ACC112 (cell line): Measurements from ENCODE around the gene CACTIN.
A peak's percentile ranks its signal among the peaks of the same experiment; 100 is the strongest.

Source experiments
- H2AFZ ChIP-seq: fragments of 200-600 bp; sonication (generic); one replicate; pipeline ENCODE4 v1.6.0; 2017; ENCODE audit warnings: antibody characterized with exemption, low read length; ENCODE audit not compliant: unreplicated experiment
- H3K27ac ChIP-seq: fragments of 200-600 bp; sonication (generic); 2 replicates; pipeline ENCODE4 v1.5.1; 2014; ENCODE audit warnings: low read depth, mild to moderate bottlenecking, antibody characterized with exemption, low read length, moderate library complexity
- H3K27me3 ChIP-seq: fragments of 200-600 bp; sonication (generic); 2 replicates; pipeline ENCODE4 v1.6.1; 2014; ENCODE audit warnings: mild to moderate bottlenecking, antibody characterized with exemption, low read length, moderate library complexity, mixed read lengths; ENCODE audit not compliant: insufficient read depth
- H3K36me3 ChIP-seq: fragments of 200-600 bp; sonication (generic); 2 replicates; pipeline ENCODE4 v1.6.1; 2016; ENCODE audit warnings: mild to moderate bottlenecking, antibody characterized with exemption, low read length, moderate library complexity, mixed read lengths; ENCODE audit not compliant: insufficient read depth
- H3K4me1 ChIP-seq: fragments of 200-600 bp; sonication (generic); one replicate; pipeline ENCODE4 v1.6.1; 2016; ENCODE audit warnings: low read length, mixed read lengths; ENCODE audit not compliant: insufficient read depth, unreplicated experiment, control insufficient read depth
- H3K4me3 ChIP-seq: fragments of 200-600 bp; sonication (generic); 2 replicates; pipeline ENCODE4 v1.5.1; 2014; ENCODE audit warnings: mild to moderate bottlenecking, low read depth, low read length
- H3K79me2 ChIP-seq: fragments of 200-600 bp; sonication (generic); one replicate; pipeline ENCODE4 v1.6.0; 2016; ENCODE audit warnings: low read length; ENCODE audit not compliant: control insufficient read depth, unreplicated experiment, insufficient read depth

The CACTIN gene

DNA sequence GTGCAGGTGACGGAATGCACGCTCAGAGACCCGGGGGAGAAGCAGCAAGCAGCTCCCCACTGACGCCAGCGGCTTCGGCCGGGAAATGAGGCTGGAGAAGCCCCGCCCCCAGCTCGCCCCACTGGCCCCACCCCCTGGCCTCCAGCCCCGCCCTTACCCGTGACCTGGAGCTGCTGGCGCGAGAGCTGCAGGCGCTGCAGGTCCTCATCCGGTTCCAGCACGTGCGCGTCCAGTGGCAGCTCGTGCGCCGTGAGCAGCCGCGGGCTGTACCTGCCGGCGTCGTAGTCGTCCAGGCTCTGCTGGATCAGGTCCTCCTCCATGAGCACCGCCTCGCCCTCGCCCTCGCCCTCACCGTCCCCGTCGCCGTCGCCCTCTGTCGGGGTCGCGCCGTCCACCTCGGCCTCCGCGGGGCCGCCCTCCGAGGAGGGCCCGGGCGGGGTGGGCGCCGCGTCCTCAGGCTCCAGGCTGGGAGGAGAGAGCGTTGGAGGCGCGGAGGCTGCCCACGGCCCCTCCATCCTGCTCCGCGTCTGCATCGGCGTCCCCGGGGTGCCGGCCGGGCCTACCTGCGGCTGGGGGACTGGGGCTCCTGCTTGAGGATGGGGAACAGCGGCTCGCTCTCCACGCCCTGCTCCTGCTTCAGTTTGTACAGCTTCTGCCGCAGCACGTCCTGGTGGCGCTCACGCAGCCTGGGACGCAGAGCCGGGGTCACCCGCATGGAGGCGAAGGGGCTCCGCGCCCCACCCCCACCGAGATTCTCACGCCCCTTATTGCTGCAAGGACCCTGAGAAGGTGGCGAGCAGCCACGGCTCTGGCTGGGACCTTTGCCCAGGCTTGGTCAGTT is 13.5 kb downstream of the CACTIN start:
- H3K27ac ChIP-seq, result no peak overlapping the region

GRCh38 chr19:3612330-3612729 is 14.3 kb downstream of the CACTIN start:
- no peaks in the 10 kb centered on the region for H3K4me1 ChIP-seq
- no peaks in the 10 kb centered on the region; the same call in 1 of the 2 replicates for H3K36me3 ChIP-seq
- H3K27me3 ChIP-seq, result no peaks in the 10 kb centered on the region
- H3K4me3 ChIP-seq, result no peak overlapping the region
- H3K27ac ChIP-seq, result no peak overlapping the region
- H2AFZ ChIP-seq, result no peak overlapping the region
- no peaks in the 10 kb centered on the region for H3K79me2 ChIP-seq

More for the DNA sequence above, 13.5 kb downstream of the CACTIN start:
- Histone ChIP-seq H3K27me3 (no peaks in the 10 kb centered on the region), H3K4me3 (no peak overlapping the region), H3K36me3 (no peaks in the 10 kb centered on the region; the same call in 1 of the 2 replicates), H3K79me2 (no peaks in the 10 kb centered on the region), H2AFZ (no peak overlapping the region), H3K4me1 (no peaks in the 10 kb centered on the region)

DNA sequence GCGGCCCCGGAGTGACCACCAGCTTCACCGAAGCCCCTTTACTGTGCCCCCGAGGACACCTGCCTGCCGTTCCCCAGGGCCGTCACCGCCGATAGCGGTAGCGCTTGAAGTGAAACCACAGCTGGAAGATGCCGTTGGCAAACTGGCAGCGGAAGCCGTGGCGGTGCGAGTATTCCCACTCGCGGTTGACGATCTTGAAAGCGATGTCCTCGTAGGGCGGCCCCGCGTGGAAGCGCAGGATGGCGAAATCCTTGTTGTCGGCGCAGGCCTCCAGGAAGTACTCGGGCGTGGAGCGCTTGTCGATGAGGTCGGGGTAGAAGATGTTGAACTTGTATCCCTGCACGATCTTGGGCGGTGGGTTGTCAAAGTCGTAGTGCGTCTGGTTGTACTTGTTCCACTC is 14.7 kb downstream of the CACTIN start:
- Histone ChIP-seq H2AFZ (no peak overlapping the region), H3K79me2 (no peaks in the 10 kb centered on the region), H3K27ac (no peak overlapping the region), H3K4me1 (no peaks in the 10 kb centered on the region), H3K4me3 (no peak overlapping the region), H3K27me3 (no peaks in the 10 kb centered on the region), H3K36me3 (no peaks in the 10 kb centered on the region; the same call in 1 of the 2 replicates)

GRCh38 chr19:3610745-3611717 is 15.6 kb downstream of the CACTIN start:
- no peak overlapping the region for H3K27ac ChIP-seq
- H3K4me1 ChIP-seq, result no peaks in the 10 kb centered on the region
- H2AFZ ChIP-seq, result no peak overlapping the region
- no peak overlapping the region for H3K4me3 ChIP-seq
- H3K79me2 ChIP-seq, result no peaks in the 10 kb centered on the region
- H3K27me3 ChIP-seq, result no peaks in the 10 kb centered on the region
- H3K36me3 ChIP-seq, result no peaks in the 10 kb centered on the region; the same call in 1 of the 2 replicates

DNA sequence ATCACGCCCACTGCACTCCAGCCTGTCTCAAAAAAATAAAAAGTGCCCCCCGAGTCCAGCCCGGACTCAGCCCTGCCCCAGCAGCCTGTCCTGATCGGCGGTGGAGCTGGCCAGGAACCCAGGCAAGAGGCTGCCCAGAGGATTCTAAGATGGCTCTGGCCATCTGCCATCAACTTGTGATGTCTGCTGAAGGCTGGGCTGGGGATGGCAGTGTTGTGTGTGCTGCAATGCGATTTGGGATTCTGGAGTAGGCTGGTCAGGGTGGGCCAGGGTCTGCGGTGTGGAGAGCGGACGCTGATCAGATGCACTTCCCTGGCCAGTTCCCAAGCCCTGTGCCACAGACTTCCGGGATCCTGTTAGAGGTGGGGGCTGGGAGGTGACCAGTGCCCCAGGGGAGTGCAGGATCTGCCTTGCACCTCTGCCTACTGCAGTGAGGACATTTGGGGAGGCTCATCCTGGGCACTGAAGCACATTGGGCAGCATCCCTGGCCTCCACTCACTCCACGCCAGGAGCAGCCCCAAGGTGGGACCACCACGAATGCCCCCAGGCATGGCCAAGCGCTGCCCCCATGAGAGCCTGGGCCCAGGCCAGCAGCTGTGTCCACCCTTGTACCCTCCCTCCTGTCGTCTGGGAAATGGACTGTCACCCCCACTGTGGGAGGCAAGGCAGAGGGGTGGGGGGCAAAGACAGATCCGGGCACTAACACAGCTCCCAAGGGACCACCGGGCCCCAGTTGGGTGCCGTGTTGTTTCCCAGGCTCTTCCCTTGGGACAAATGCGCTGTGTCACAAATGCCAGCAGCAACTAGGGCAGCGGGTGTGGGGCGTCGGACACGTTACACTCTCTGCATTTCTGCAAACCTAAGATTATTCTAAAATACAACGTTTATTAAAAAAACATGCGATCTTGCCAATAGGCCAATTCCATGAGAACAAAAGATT is 16.5 kb downstream of the CACTIN start:
- no peaks in the 10 kb centered on the region for H3K79me2 ChIP-seq
- H3K36me3 ChIP-seq, result no peaks in the 10 kb centered on the region; the same call in 1 of the 2 replicates
- H2AFZ ChIP-seq, result no peak overlapping the region
- H3K27me3 ChIP-seq, result no peaks in the 10 kb centered on the region
- H3K27ac ChIP-seq, result no peak overlapping the region
- no peaks in the 10 kb centered on the region for H3K4me1 ChIP-seq
- no peak overlapping the region for H3K4me3 ChIP-seq

DNA sequence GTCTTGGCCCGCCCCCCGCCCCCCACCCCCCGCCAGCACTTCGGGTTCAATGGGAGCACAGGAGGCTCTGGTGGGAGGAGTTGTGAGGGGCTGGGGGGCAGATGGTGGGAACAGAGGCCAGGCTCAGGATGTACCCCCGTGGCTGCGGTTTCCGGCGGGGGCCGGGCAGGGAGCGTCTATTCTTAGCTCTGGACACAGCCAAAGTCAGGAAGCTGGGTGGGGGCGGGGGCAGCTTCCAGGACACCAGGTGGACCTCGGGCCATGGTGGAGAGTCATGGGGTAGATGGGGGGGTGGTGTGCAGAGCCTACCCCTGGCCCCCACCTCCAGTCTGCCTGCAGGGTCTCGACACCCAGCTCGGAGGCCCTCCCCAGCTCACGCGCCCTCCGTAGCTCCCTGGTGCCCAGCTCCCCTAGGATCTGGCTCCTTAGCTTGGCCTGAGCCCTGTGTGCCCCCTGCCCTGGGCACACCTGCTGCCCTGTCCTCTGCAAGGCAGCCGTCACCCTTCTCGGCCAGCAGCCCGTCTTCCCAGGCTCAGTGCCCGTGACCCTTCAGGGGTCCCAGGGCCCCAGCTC is 17.8 kb downstream of the CACTIN start:
- H3K4me1 ChIP-seq, result no peaks in the 10 kb centered on the region
- no peak overlapping the region for H3K4me3 ChIP-seq
- H2AFZ ChIP-seq, result no peak overlapping the region

DNA sequence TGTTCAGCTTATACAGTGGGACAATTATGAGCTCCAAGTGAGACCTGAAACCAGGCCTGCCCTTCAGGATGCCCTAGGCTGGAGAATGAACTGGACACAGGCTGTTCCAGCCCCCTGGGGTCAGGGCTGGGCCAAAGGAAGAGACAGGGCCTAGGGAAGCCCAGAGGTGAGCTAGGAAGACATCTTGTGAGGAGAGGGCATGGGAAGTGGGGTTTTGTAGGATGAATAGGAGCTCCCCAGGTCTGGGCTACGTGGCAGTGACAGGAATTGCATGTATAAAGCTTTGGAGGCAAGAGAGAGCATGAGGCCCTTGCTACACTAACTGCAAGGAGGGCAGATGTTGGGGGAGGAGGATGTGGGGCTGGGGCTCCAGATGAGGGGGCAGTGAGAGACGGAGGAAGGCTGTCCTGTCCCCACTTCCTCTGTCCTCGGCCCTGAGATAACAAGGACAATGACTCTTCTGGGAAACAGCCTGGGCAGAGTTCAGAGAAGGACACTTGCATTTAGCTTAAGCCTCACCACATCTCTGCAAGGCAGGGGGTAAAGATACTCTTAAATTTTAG is 18.4 kb downstream of the CACTIN start:
- Histone ChIP-seq H3K4me3 (peak overlapping the region; percentile 90), H3K27me3 (no peaks in the 10 kb centered on the region), H2AFZ (no peak overlapping the region), H3K79me2 (no peaks in the 10 kb centered on the region), H3K27ac (no peak overlapping the region), H3K4me1 (no peaks in the 10 kb centered on the region), H3K36me3 (no peaks in the 10 kb centered on the region; the same call in 1 of the 2 replicates)

More for the DNA sequence above, 17.8 kb downstream of the CACTIN start:
- H3K79me2 ChIP-seq, result no peaks in the 10 kb centered on the region
- H3K27ac ChIP-seq, result no peak overlapping the region
- H3K27me3 ChIP-seq, result no peaks in the 10 kb centered on the region
- no peaks in the 10 kb centered on the region; the same call in 1 of the 2 replicates for H3K36me3 ChIP-seq

DNA sequence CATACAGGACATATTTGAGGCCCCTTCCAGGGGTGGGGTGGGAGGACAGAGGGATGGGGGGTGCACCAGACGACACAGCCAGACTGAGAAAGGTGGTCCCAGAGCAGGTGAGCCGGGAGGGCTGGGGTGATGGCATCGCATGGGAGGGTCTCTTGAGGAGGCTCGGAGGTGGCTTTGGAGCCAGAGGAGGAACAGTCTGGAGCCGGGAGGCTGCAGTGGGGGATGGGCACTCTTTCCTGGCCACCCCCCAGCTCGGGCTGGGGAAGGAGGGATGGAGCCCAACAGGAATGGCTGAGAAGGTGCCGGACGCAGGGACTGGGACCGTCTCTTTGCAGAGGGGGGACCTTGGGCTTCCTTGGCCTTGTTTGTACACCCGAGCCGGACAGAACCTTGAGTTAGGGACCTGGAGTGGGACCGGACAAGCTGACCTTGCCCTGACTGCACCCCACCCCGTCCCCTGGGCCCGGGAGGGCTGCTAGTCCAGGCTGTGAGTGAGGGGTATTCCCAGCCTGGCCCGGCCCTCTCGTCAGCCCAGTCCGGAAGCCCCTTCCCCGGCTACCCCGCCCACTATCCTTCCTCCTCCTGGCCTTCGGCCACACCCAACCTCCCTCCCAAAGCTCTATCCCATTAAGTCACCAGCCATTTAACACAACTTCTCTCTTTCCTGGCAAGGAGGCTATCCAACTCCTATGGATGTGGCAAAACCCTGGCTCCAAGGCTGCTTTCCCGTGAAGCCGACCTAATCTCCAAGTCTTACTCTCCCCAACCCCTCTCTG is 19.1 kb downstream of the CACTIN start:
- Histone ChIP-seq H3K27ac (no peak overlapping the region), H2AFZ (peak overlapping the region; percentile 81)

GRCh38 chr19:3606690-3607289 is 19.8 kb downstream of the CACTIN start, which contains the start of gene TBXA2R:
TSS of gene TBXA2R (minus strand) at chr19:3606875. CDS start at chr19:3600634, 6,241 bp downstream.
- H3K79me2 ChIP-seq, result no peaks in the 10 kb centered on the region
- peak within 1 kb of the TSS; percentile 90 for H3K4me3 ChIP-seq
- no peaks in the 10 kb centered on the region; the same call in 1 of the 2 replicates for H3K36me3 ChIP-seq
- H3K27me3 ChIP-seq, result no peaks in the 10 kb centered on the region
- H2AFZ ChIP-seq, result peak within 1 kb of the TSS; percentile 81
- H3K27ac ChIP-seq, result no peak within 1 kb of the TSS
- no peaks in the 10 kb centered on the region for H3K4me1 ChIP-seq

More for the DNA sequence above, 19.1 kb downstream of the CACTIN start:
- Histone ChIP-seq H3K27me3 (no peaks in the 10 kb centered on the region), H3K4me3 (peak overlapping the region; percentile 90), H3K79me2 (no peaks in the 10 kb centered on the region), H3K4me1 (no peaks in the 10 kb centered on the region), H3K36me3 (no peaks in the 10 kb centered on the region; the same call in 1 of the 2 replicates)
